Measurements from ENCODE around the gene ZBTB38. TPM values are rescaled to one million over a fixed set of nuclear protein-coding genes. Genes with fewer than 3 reads are reported as not detected.

ZBTB38 gene
- total RNA-seq, 1 experiment from 2014 or later = 17.0 TPM

- Histone ChIP-seq H3K4me2 (ENCODE audit: low read length) (no peak overlapping the region), H3K36me3 (ENCODE audit: low read depth, low read length) (no peaks in the 10 kb centered on the region), H3K9ac (ENCODE audit: low read length) (no peak overlapping the region), H3K27ac (ENCODE audit: low read length) (no peak overlapping the region), H4K20me1 (ENCODE audit: low read length) (no peaks in the 10 kb centered on the region), H3K27me3 (ENCODE audit: low read length) (no peaks in the 10 kb centered on the region), H3K9me3 (ENCODE audit: low read length) (no peaks in the 10 kb centered on the region), H3K4me1 (ENCODE audit: insufficient read depth, low read length) (0 out of 2 replicates have a peak, but pooled peaks cover 5% of the 10 kb centered on the region), H3F3A (ENCODE audit: low read length, unreplicated experiment) (no peaks in the 10 kb centered on the region), H3K9me2 (replicated peaks; ENCODE audit: low read length) (no peaks in the 10 kb centered on the region), H2AFZ (ENCODE audit: low read length) (no peak overlapping the region), H3K79me2 (ENCODE audit: low read length) (no peaks in the 10 kb centered on the region), H3K4me3 (ENCODE audit: low read length) (no peak overlapping the region)
- ChIA-PET POLR2A (ENCODE audit: unreplicated experiment) (no interaction called here), CTCF (no interaction called here)
- ATAC-seq (no peak), DNase-seq (peak; percentile 16)
- intact Hi-C loops (cut with micrococcal nuclease) = no loop called here
- TF ChIP-seq CTCF (conservative IDR thresholded peaks at IDR 0.05; ENCODE audit: low read depth, low read length) = no peak
- TF ChIP-seq EZH2 (IDR thresholded peaks at IDR 0.05; ENCODE audit: low read length, unreplicated experiment) = no peak
- TF ChIP-seq EZH2phosphoT487 (IDR thresholded peaks at IDR 0.05; ENCODE audit: borderline replicate concordance, low read length) = no peak
- no TSS peak for BruUV-seq (replicated peaks)
Observed at GRCh38 chr3:141321109-141321497, 47.2 kb upstream of the ZBTB38 start.

GRCh38 chr3:141323936-141324704, 44.2 kb upstream of the ZBTB38 start:
- H3K27ac ChIP-seq (ENCODE audit: low read length) = no peak overlapping the region

More at GRCh38 chr3:141323936-141324704, 44.2 kb upstream of the ZBTB38 start:
- H3K4me3 ChIP-seq (ENCODE audit: low read length) = no peak overlapping the region
- H3K4me1 ChIP-seq (ENCODE audit: insufficient read depth, low read length) = 0 out of 2 replicates have a peak, but pooled peaks cover 5% of the 10 kb centered on the region
- no peaks in the 10 kb centered on the region for H4K20me1 ChIP-seq (ENCODE audit: low read length)
- POLR2A ChIA-PET (ENCODE audit: unreplicated experiment) = no interaction called here
- ATAC-seq (no peak), DNase-seq (no peak)
- H3K79me2 ChIP-seq (ENCODE audit: low read length) = no peaks in the 10 kb centered on the region
- CTCF ChIA-PET = no interaction called here
- H3K27me3 ChIP-seq (ENCODE audit: low read length) = no peaks in the 10 kb centered on the region
- no peaks in the 10 kb centered on the region for H3K9me3 ChIP-seq (ENCODE audit: low read length)
- no peak overlapping the region for H3K9ac ChIP-seq (ENCODE audit: low read length)
- no peaks in the 10 kb centered on the region for H3F3A ChIP-seq (ENCODE audit: low read length, unreplicated experiment)
- no peak overlapping the region for H3K4me2 ChIP-seq (ENCODE audit: low read length)
- no peaks in the 10 kb centered on the region for H3K9me2 ChIP-seq (replicated peaks; ENCODE audit: low read length)
- TF ChIP-seq EZH2phosphoT487 (IDR thresholded peaks at IDR 0.05; ENCODE audit: borderline replicate concordance, low read length) (no peak), EZH2 (IDR thresholded peaks at IDR 0.05; ENCODE audit: low read length, unreplicated experiment) (no peak), CTCF (conservative IDR thresholded peaks at IDR 0.05; ENCODE audit: low read depth, low read length) (no peak)
- no peaks in the 10 kb centered on the region for H3K36me3 ChIP-seq (ENCODE audit: low read depth, low read length)
- intact Hi-C loops (cut with micrococcal nuclease) = no loop called here
- no peak overlapping the region for H2AFZ ChIP-seq (ENCODE audit: low read length)
- BruUV-seq (replicated peaks) = no TSS peak
